ENCODE results near the gene TACSTD2. TPM values are rescaled to one million over a fixed set of nuclear protein-coding genes. Genes with fewer than 3 reads are reported as not detected.
"Not testable (repeated sequence)": the region's sequence is repeated elsewhere in the genome, so short reads cannot be mapped to it uniquely, and the experiment has no call there.

Gene TACSTD2
- total RNA-seq, 1 donor from 2014 or later = not detected

DNA sequence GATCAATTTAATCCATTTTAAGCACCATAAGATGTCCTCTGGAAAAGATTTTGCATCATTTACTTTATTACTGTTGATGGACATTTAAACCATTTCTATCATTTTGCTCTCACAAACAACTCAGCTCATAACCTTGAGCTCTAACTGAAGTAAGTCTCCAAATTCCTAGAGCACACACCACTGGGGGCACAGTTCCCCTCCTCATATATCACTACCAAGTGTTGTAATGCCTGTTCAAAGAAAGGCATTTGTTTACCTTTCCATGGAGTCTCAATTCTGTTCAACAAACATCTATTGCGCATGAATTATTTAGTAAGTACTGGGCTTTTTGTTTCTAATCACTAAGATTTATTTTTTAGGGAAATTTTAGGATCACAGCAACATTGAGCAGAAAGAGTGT, 21.7 kb downstream of the TACSTD2 start:
- Mint-ChIP-seq H3K4me3 (no peak overlapping the region), H3K4me1 (peaks cover 6% of the 10 kb centered on the region), H3K27me3 (ENCODE audit: insufficient read depth, low read depth) (peaks cover 2% of the 10 kb centered on the region), H3K27ac (no peak overlapping the region), H3K9me3 (no peaks in the 10 kb centered on the region), H3K36me3 (no peaks in the 10 kb centered on the region)
- no peaks in the 10 kb centered on the region for H3K79me2 ChIP-seq (ENCODE audit: low read depth)
- no peak overlapping the region for H3K27ac ChIP-seq
- no peaks in the 10 kb centered on the region for H3K36me3 ChIP-seq
- no peaks in the 10 kb centered on the region for H4K20me1 ChIP-seq (ENCODE audit: low read depth)
- TF ChIP-seq, protein P1, sequence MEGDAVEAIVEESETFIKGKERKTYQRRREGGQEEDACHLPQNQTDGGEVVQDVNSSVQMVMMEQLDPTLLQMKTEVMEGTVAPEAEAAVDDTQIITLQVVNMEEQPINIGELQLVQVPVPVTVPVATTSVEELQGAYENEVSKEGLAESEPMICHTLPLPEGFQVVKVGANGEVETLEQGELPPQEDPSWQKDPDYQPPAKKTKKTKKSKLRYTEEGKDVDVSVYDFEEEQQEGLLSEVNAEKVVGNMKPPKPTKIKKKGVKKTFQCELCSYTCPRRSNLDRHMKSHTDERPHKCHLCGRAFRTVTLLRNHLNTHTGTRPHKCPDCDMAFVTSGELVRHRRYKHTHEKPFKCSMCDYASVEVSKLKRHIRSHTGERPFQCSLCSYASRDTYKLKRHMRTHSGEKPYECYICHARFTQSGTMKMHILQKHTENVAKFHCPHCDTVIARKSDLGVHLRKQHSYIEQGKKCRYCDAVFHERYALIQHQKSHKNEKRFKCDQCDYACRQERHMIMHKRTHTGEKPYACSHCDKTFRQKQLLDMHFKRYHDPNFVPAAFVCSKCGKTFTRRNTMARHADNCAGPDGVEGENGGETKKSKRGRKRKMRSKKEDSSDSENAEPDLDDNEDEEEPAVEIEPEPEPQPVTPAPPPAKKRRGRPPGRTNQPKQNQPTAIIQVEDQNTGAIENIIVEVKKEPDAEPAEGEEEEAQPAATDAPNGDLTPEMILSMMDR (IDR thresholded peaks at IDR 0.05) = no peak
- TF ChIP-seq EZH2phosphoT487 (IDR thresholded peaks at IDR 0.05) = no peak
- no peak for TF ChIP-seq EZH2 (IDR thresholded peaks at IDR 0.05)
- no peak overlapping the region for H3K4me3 ChIP-seq
- no peak overlapping the region for H2AFZ ChIP-seq (replicated peaks)
- no peak overlapping the region for H3K4me2 ChIP-seq
- H3F3A ChIP-seq (ENCODE audit: low read depth) = no peaks in the 10 kb centered on the region
- no peaks in the 10 kb centered on the region for H3K9me3 ChIP-seq (ENCODE audit: low read depth)
- H3K4me1 ChIP-seq = no peaks in the 10 kb centered on the region
- H3K27me3 ChIP-seq = no peaks in the 10 kb centered on the region
- no peak overlapping the region for H3K9ac ChIP-seq
- no peak for DNase-seq (ENCODE audit: low spot score)

DNA sequence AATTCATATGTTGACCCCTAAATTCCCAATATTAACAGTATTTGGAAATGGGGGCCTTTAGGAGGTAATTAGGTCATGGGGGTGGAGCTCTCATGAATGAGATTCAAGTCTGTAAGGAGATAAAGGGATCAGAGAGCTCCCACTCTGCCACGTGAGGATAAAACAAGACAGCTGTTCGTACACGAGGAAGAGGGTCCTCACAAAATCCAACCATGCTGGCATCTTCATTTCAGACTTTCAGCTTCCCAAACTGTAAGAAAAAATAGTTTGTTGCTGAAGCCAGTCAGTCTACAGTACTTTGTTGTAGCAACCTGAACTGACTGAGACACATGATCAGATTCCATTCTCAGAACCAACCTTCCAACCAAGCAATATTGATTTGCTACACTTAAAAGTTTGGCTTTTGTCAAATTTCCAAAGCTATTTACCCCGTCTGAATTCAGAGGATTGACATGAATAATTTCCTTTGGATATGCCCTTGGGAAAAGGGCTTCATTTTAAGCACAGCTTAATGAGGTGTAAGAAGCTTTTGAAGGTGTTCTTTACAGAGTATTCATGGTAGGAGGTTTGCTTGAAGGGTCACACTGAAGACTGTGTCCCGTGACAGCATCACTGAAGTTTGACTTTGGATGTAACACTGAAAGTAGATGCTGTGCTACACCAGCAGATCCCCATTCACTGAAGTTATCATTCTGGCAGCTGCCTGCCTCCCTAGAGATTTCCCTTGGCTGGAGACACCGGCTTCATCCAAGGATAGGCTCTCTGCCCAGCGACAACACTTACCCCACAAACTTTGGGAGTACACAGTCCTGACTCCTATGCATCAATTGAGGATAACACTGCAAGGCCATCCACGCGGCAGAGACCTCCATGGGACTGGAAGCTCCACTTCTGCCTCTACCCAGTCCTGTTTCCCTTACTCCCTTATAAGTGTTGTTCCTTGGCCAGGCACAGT, 25.6 kb downstream of the TACSTD2 start:
- Histone ChIP-seq H3K4me2 (no peak overlapping the region), H3K27ac (no peak overlapping the region), H3K36me3 (no peaks in the 10 kb centered on the region), H3K9me3 (ENCODE audit: low read depth) (no peaks in the 10 kb centered on the region), H3K4me1 (no peaks in the 10 kb centered on the region), H3K79me2 (ENCODE audit: low read depth) (no peaks in the 10 kb centered on the region), H3K9ac (no peak overlapping the region), H3F3A (ENCODE audit: low read depth) (no peaks in the 10 kb centered on the region), H3K4me3 (no peak overlapping the region), H3K27me3 (no peaks in the 10 kb centered on the region), H4K20me1 (ENCODE audit: low read depth) (no peaks in the 10 kb centered on the region), H2AFZ (replicated peaks) (no peak overlapping the region)
- H3K27ac Mint-ChIP-seq = no peak overlapping the region
- peaks cover 5% of the 10 kb centered on the region for H3K27me3 Mint-ChIP-seq (ENCODE audit: insufficient read depth, low read depth)
- DNase-seq (ENCODE audit: low spot score) = no peak
- TF ChIP-seq, protein P1 (IDR thresholded peaks at IDR 0.05) = no peak
- TF ChIP-seq EZH2 (IDR thresholded peaks at IDR 0.05) (no peak), EZH2phosphoT487 (IDR thresholded peaks at IDR 0.05) (no peak)
- H3K9me3 Mint-ChIP-seq = no peaks in the 10 kb centered on the region
- no peaks in the 10 kb centered on the region for H3K36me3 Mint-ChIP-seq
- H3K4me1 Mint-ChIP-seq = peaks cover 10% of the 10 kb centered on the region
- no peak overlapping the region for H3K4me3 Mint-ChIP-seq

DNA sequence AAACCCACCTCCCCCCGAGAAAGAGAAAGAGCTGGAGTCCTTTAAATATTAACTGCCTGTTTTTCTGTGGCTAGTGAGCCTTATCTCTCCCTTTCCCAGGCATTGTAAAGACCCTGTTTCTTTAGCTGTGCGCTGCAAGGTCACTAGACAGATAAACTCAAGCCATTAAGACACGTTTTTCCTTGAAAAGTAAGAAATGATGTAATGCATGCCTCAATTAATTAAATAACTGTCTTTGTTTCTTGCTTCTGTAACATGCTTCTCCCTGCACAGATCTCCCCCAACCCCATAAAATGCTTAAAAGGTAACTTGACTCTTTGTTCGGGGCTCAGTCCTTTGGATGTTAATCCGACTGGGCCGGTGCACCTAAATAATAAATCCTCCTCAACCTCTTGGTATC, 27.8 kb downstream of the TACSTD2 start:
- not testable (repeated sequence) for H3K36me3 ChIP-seq; DNase-seq (ENCODE audit: low spot score); H3K79me2 ChIP-seq (ENCODE audit: low read depth); H3K9ac ChIP-seq; H3K9me3 Mint-ChIP-seq; H4K20me1 ChIP-seq (ENCODE audit: low read depth); H3K27ac ChIP-seq; H3K4me1 ChIP-seq; H3K36me3 Mint-ChIP-seq; H3K27me3 ChIP-seq; H3K4me3 Mint-ChIP-seq; H3K4me2 ChIP-seq; H2AFZ ChIP-seq (replicated peaks); H3K27me3 Mint-ChIP-seq (ENCODE audit: insufficient read depth, low read depth); H3K9me3 ChIP-seq (ENCODE audit: low read depth); H3K4me3 ChIP-seq
- H3F3A ChIP-seq (ENCODE audit: low read depth) = peaks cover 10% of the 10 kb centered on the region
- peak overlapping the region; percentile 10 for H3K27ac Mint-ChIP-seq
- peaks cover 22% of the 10 kb centered on the region for H3K4me1 Mint-ChIP-seq

DNA sequence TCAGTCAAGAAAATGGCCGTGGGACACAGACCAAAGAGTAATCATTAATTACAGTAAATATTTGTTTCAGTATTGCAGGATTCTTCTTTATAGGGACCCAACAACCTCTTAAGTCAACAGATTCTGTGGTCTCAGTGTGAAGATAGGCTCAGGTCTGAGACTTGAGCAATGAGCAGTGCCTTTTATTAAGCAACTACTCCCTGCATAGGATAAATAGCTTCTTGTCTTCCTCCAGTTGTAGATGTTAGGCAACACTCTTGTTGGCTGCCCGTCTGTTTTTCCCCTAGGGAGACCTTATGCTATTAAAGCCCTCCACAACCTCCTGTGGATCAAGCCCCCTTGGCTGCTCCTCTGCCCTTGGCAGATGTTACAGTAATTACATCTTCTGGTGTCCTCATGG, 28.7 kb downstream of the TACSTD2 start:
- Mint-ChIP-seq H3K9me3 (no peaks in the 10 kb centered on the region), H3K27me3 (ENCODE audit: insufficient read depth, low read depth) (peaks cover 5% of the 10 kb centered on the region), H3K4me1 (peaks cover 22% of the 10 kb centered on the region), H3K27ac (no peak overlapping the region), H3K36me3 (no peaks in the 10 kb centered on the region), H3K4me3 (no peak overlapping the region)
- no peak for DNase-seq (ENCODE audit: low spot score)
- Histone ChIP-seq H3K9ac (no peak overlapping the region), H3K4me2 (no peak overlapping the region), H3K27ac (no peak overlapping the region), H3K9me3 (ENCODE audit: low read depth) (no peaks in the 10 kb centered on the region), H3K4me3 (no peak overlapping the region), H3K36me3 (no peaks in the 10 kb centered on the region), H3K79me2 (ENCODE audit: low read depth) (no peaks in the 10 kb centered on the region), H3K27me3 (no peaks in the 10 kb centered on the region), H3K4me1 (peaks cover 3% of the 10 kb centered on the region), H2AFZ (replicated peaks) (no peak overlapping the region), H3F3A (ENCODE audit: low read depth) (peaks cover 10% of the 10 kb centered on the region), H4K20me1 (ENCODE audit: low read depth) (no peaks in the 10 kb centered on the region)
- TF ChIP-seq EZH2 (IDR thresholded peaks at IDR 0.05) (no peak), EZH2phosphoT487 (IDR thresholded peaks at IDR 0.05) (no peak)
- TF ChIP-seq, protein P1 (IDR thresholded peaks at IDR 0.05) = no peak

Data from neural progenitor cell (in vitro differentiated cells).